K562 (cell line): ENCODE measurements around the gene IGLON5. TPM values are rescaled to one million over a fixed set of nuclear protein-coding genes. Genes with fewer than 3 reads are reported as not detected.
A peak's percentile ranks its signal among the peaks of the same experiment; 100 is the strongest.

ENCODE experiments used
- CTBP1 ChIP-seq: fragments of 450-650 bp; IDR thresholded peaks from 2 replicates; pipeline ENCODE4 v1.6.1; 2016; ENCODE audit warnings: borderline replicate concordance
- ESRRB ChIP-seq: fragments of 250-450 bp; sonication (Bioruptor Pico); IDR thresholded peaks from 2 replicates; pipeline ENCODE4 v1.5.0; 2020; ENCODE audit warnings: mild to moderate bottlenecking, moderate library complexity, borderline replicate concordance
- FOXJ3 ChIP-seq: sonication (generic); formaldehyde crosslinking; IDR thresholded peaks from 2 replicates; pipeline ENCODE4 v1.4.0; 2020; ENCODE audit warnings: mild to moderate bottlenecking, missing genetic modification reagents
- MEF2D ChIP-seq: conservative IDR thresholded peaks from 2 replicates; pipeline ENCODE4 v1.6.1; 2016; ENCODE audit warnings: low read depth, missing genetic modification characterization, missing compliant biosample characterization
- MXI1 ChIP-seq: IDR thresholded peaks from 2 replicates; pipeline ENCODE4 v1.6.1; 2011; ENCODE audit warnings: low read depth, mild to moderate bottlenecking, improper control_type of control experiment, low read length
- TBP ChIP-seq: optimal IDR thresholded peaks from 2 replicates; pipeline ENCODE3; 2011; ENCODE audit warnings: low read depth, low read length, improper control_type of control experiment
- TFAM ChIP-seq: fragments of 250-450 bp; sonication (Bioruptor Pico); conservative IDR thresholded peaks from 2 replicates; pipeline ENCODE4 v1.5.0; 2021; ENCODE audit warnings: mild to moderate bottlenecking, moderate library complexity
- TFAP4 ChIP-seq: sonication (generic); formaldehyde crosslinking; IDR thresholded peaks from 2 replicates; pipeline ENCODE4 v1.8.0; 2022; ENCODE audit warnings: missing genetic modification reagents, mild to moderate bottlenecking, moderate library complexity, borderline replicate concordance
- THRB ChIP-seq: fragments of 450-650 bp; formaldehyde crosslinking; conservative IDR thresholded peaks from 2 replicates; pipeline ENCODE4 v1.4.0; 2022; ENCODE audit warnings: mild to moderate bottlenecking, missing genetic modification characterization
- ZC3H8 ChIP-seq: fragments of 450-650 bp; IDR thresholded peaks from 2 replicates; pipeline ENCODE4 v1.6.1; 2017
- ZFP36 ChIP-seq: fragments of 150-350 bp; IDR thresholded peaks from 2 replicates; pipeline ENCODE4 v1.6.1; 2018; ENCODE audit warnings: low read length, low read depth; ENCODE audit not compliant: partially characterized antibody
- polyA plus RNA-seq, 8 experiments: library from polyadenylated mRNA; depleted of rRNA in 4 of 8; stranded (reverse) in 5 of 8; unstranded in 3 of 8; fragments of >200 nt; fragmentation: Nextera tagmentation in 2 of 8; fragmentation: Illumina TruSeq in 1 of 8; extraction: Ambion mirVana in 2 of 8; extraction: Trizol in 1 of 8; gene quantifications; 2 replicates each; pipeline versions ENCODE4 v1.2.1 to v1.2.3, GENCODE V29; 2011 to 2014; ENCODE audit warnings: inconsistent platforms in 1 of 8, missing spikeins in 1 of 8
- total RNA-seq, 7 experiments: library from RNA; depleted of rRNA in 6 of 7; stranded (reverse); fragments of >200 nt in 6 of 7; fragmentation: Illumina TruSeq in 2 of 7; extraction: Trizol in 2 of 7; gene quantifications; 2 replicates each; pipeline versions ENCODE4 v1.2.1 to v1.2.3, GENCODE V29; 2011 to 2021; ENCODE audit warnings: low replicate concordance in 1 of 7
- TF ChIP-seq, protein P1 (sequence below): fragments of 450-650 bp; IDR thresholded peaks from 2 replicates; pipeline ENCODE4 v1.6.1; 2018; ENCODE audit not compliant: partially characterized antibody
- TF ChIP-seq, protein P2 (sequence below), 2 experiments: fragments of 450-650 bp; formaldehyde crosslinking in 1 of 2; IDR thresholded peaks; 2 replicates each; pipeline versions ENCODE4 v1.4.0 to v1.6.1; 2014 to 2020; ENCODE audit warnings: mild to moderate bottlenecking in 2 of 2, borderline replicate concordance in 1 of 2, low read depth in 1 of 2

Gene IGLON5
- total and polyA plus RNA-seq, 9 of the 15 experiments (the other 6 are each of a cell fraction or from before 2014, with no cell fraction given) = 0.03 to 0.22 (median 0.14) TPM; not detected in 2

GRCh38 chr19:51338563-51339312, 27.3 kb downstream of the IGLON5 start (continued):
- TF ChIP-seq ZFP36 (no peak), TBP (no peak), ESRRB (CRISPR knock-in tag) (no peak), ZC3H8 (no peak), MXI1 (no peak), FOXJ3 (CRISPR knock-in tag) (no peak), TFAP4 (peak; percentile 84), TFAM (CRISPR knock-in tag) (no peak), CTBP1 (peak; percentile 57), MEF2D (tag) (no peak), THRB (no peak)
- TF ChIP-seq, protein P1, sequence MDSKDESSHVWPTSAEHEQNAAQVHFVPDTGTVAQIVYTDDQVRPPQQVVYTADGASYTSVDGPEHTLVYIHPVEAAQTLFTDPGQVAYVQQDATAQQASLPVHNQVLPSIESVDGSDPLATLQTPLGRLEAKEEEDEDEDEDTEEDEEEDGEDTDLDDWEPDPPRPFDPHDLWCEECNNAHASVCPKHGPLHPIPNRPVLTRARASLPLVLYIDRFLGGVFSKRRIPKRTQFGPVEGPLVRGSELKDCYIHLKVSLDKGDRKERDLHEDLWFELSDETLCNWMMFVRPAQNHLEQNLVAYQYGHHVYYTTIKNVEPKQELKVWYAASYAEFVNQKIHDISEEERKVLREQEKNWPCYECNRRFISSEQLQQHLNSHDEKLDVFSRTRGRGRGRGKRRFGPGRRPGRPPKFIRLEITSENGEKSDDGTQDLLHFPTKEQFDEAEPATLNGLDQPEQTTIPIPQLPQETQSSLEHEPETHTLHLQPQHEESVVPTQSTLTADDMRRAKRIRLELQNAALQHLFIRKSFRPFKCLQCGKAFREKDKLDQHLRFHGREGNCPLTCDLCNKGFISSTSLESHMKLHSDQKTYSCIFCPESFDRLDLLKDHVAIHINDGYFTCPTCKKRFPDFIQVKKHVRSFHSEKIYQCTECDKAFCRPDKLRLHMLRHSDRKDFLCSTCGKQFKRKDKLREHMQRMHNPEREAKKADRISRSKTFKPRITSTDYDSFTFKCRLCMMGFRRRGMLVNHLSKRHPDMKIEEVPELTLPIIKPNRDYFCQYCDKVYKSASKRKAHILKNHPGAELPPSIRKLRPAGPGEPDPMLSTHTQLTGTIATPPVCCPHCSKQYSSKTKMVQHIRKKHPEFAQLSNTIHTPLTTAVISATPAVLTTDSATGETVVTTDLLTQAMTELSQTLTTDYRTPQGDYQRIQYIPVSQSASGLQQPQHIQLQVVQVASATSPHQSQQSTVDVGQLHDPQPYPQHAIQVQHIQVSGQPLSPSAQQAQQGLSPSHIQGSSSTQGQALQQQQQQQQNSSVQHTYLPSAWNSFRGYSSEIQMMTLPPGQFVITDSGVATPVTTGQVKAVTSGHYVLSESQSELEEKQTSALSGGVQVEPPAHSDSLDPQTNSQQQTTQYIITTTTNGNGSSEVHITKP = no peak
- TF ChIP-seq, protein P2, sequence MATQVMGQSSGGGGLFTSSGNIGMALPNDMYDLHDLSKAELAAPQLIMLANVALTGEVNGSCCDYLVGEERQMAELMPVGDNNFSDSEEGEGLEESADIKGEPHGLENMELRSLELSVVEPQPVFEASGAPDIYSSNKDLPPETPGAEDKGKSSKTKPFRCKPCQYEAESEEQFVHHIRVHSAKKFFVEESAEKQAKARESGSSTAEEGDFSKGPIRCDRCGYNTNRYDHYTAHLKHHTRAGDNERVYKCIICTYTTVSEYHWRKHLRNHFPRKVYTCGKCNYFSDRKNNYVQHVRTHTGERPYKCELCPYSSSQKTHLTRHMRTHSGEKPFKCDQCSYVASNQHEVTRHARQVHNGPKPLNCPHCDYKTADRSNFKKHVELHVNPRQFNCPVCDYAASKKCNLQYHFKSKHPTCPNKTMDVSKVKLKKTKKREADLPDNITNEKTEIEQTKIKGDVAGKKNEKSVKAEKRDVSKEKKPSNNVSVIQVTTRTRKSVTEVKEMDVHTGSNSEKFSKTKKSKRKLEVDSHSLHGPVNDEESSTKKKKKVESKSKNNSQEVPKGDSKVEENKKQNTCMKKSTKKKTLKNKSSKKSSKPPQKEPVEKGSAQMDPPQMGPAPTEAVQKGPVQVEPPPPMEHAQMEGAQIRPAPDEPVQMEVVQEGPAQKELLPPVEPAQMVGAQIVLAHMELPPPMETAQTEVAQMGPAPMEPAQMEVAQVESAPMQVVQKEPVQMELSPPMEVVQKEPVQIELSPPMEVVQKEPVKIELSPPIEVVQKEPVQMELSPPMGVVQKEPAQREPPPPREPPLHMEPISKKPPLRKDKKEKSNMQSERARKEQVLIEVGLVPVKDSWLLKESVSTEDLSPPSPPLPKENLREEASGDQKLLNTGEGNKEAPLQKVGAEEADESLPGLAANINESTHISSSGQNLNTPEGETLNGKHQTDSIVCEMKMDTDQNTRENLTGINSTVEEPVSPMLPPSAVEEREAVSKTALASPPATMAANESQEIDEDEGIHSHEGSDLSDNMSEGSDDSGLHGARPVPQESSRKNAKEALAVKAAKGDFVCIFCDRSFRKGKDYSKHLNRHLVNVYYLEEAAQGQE (IDR thresholded peaks at IDR 0.05; ENCODE audit: borderline replicate concordance) = peak; percentile 78
- TF ChIP-seq, protein P2 (CRISPR knock-in tag; IDR thresholded peaks at IDR 0.05; ENCODE audit: low read depth) = no peak
